ENCODE data around the gene MDP1. TPM values are rescaled to one million over a fixed set of nuclear protein-coding genes. Genes with fewer than 3 reads are reported as not detected.

Gene MDP1
- polyA plus RNA-seq, 1 of the 3 experiments (the other 2 are of a cell fraction), result 36.7 TPM

DNA sequence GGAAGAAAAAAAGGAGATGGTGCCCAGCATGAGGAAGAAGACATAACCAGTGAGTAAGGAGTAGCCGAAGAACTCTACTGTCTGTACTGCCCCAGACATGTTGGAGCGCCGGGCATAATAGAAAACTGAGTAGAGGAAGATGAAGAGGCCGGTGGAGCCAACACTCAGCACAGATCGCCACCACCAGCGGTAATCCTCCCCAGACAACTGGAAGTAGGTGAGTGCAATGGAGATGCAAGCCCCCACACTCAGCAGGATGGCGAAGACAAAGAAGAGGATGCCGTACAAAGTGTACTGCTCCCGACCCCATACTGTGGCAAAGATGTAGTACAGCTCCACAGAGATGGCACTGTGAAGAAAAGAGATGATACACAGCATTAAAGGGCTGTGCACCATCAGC lies 26.4 kb downstream of the MDP1 start (continued):
- TF ChIP-seq, protein P1, sequence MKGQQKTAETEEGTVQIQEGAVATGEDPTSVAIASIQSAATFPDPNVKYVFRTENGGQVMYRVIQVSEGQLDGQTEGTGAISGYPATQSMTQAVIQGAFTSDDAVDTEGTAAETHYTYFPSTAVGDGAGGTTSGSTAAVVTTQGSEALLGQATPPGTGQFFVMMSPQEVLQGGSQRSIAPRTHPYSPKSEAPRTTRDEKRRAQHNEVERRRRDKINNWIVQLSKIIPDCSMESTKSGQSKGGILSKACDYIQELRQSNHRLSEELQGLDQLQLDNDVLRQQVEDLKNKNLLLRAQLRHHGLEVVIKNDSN (IDR thresholded peaks at IDR 0.05; ENCODE audit: borderline replicate concordance, low read depth), result no peak
- no peak for TF ChIP-seq EZH2phosphoT487 (IDR thresholded peaks at IDR 0.05; ENCODE audit: borderline replicate concordance, low read depth)

DNA sequence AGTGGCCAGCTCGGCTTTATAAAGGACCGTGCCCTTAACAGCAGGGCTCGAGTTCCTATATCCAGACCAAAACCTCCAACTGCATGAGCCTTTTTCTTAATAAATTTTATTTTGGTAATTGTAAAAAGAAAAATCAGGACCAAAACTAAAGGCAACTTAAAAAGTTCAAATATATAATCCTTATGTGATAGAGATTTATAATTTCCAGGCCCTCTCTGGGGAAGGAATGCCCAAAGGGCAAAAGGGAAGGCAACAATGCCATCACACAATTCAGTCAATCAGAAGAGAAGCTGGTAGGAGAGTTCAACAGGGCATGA lies 26.8 kb downstream of the MDP1 start:
- 0% methylated on average over 3 of the region's 3 CpGs for WGBS (ENCODE audit: low lambda C conversion rate)

DNA sequence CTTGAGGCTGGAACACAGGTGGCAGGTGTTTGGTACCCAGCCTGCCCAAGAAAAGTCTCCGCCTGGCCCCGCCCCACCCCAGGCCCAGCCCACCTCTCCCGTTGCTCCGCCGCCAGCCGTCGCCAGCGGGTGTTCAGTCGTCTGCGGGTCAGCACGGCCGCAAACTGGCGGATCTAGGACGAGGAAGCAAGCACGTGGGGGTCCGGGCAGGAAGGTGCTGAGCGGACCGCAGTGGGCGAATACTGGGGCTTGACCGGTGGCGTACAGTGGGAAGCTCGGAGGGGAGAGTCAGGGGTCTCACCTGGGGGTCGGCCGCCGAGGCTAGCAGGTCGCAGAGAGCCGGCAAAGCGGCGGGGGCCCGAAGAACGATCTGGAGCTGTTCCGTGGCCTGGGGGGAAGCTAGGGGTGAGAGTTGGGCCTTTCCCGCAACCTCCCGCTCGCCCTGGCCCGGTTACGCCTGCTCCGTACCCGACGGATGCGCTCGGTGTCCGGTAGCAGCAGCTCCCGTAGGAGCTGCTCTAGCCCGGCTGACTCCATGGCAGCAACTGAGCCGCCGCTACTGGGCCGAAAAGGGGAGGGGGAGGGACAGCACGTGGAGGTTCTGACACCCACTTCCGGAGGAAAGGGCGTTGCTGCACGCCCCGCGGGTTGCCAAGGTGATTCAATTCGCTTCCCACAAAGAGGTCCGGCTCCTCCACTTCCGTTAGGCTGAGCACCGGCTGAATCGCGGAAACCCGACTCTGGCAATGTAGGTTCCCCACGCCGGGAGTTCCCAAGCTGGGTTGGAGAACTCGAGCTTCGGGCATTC lies 27.4 kb downstream of the MDP1 start, which contains the start of gene IPO4:
TSS of gene IPO4 (minus strand) at position 566 of the 808 bp plus-strand sequence. CDS start at position 537, 29 bp downstream.
- peak within 1 kb of the TSS; percentile 72 to 89 for H3K27ac ChIP-seq (ENCODE audit: low read depth in 2 of 2, low read length in 1 of 2)
- H3K4me3 ChIP-seq (ENCODE audit: low read depth in 2 of 2, low read length in 1 of 2), result peak within 1 kb of the TSS; percentile 88 to 96
- no peaks in the 10 kb centered on the region for H4K20me1 ChIP-seq (ENCODE audit: insufficient read depth)
- H3K9ac ChIP-seq, result peak within 1 kb of the TSS; percentile 76
- H3F3A ChIP-seq (replicated peaks; ENCODE audit: insufficient read depth), result peaks cover 13% of the 10 kb centered on the region
- peak within 1 kb of the TSS; percentile 98 for H3K4me2 ChIP-seq
- DNase-seq, result peak; percentile 97
- peak within 1 kb of the TSS; percentile 82 for H2AFZ ChIP-seq (ENCODE audit: low read depth)
- POLR2A ChIA-PET, result interaction anchor here (0.6 to 3.2 kb wide), 12 partner anchors 8 to 1299 kb away, joined by 3 to 10 read pairs (median 5); partner anchors contain the start of genes CHMP4A, CIDEB, EMC9 and IRF9
- peaks cover 35 to 64% of the 10 kb centered on the region in 2 experiments for H3K36me3 ChIP-seq (replicated peaks in 1 of 2; ENCODE audit: control insufficient read depth in 1 of 2, insufficient read depth in 2 of 2, low read length in 1 of 2)
- CTCF ChIA-PET, result interaction anchor here (0.8 to 2.6 kb wide), 8 partner anchors 27 to 243 kb away, joined by 3 to 14 read pairs (median 4); partner anchors contain the start of genes CIDEB, DCAF11, IRF9 and NRL
- no peaks in the 10 kb centered on the region for H3K27me3 ChIP-seq (ENCODE audit: insufficient read depth)
- H3K79me2 ChIP-seq (ENCODE audit: insufficient read depth), result peaks cover 41% of the 10 kb centered on the region
- peaks cover 9 to 21% of the 10 kb centered on the region in 2 experiments for H3K4me1 ChIP-seq (ENCODE audit: control insufficient read depth in 1 of 2, insufficient read depth in 2 of 2, low read depth in 1 of 2, low read length in 1 of 2)
- H3K9me2 ChIP-seq, result no peaks in the 10 kb centered on the region
- WGBS (ENCODE audit: low lambda C conversion rate), result 1% methylated on average over 50 of the region's 65 CpGs
- H3K9me3 ChIP-seq, result no peaks in the 10 kb centered on the region
- TF ChIP-seq, protein P2, sequence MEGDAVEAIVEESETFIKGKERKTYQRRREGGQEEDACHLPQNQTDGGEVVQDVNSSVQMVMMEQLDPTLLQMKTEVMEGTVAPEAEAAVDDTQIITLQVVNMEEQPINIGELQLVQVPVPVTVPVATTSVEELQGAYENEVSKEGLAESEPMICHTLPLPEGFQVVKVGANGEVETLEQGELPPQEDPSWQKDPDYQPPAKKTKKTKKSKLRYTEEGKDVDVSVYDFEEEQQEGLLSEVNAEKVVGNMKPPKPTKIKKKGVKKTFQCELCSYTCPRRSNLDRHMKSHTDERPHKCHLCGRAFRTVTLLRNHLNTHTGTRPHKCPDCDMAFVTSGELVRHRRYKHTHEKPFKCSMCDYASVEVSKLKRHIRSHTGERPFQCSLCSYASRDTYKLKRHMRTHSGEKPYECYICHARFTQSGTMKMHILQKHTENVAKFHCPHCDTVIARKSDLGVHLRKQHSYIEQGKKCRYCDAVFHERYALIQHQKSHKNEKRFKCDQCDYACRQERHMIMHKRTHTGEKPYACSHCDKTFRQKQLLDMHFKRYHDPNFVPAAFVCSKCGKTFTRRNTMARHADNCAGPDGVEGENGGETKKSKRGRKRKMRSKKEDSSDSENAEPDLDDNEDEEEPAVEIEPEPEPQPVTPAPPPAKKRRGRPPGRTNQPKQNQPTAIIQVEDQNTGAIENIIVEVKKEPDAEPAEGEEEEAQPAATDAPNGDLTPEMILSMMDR (IDR thresholded peaks at IDR 0.05), result no peak
- TF ChIP-seq, protein P3, sequence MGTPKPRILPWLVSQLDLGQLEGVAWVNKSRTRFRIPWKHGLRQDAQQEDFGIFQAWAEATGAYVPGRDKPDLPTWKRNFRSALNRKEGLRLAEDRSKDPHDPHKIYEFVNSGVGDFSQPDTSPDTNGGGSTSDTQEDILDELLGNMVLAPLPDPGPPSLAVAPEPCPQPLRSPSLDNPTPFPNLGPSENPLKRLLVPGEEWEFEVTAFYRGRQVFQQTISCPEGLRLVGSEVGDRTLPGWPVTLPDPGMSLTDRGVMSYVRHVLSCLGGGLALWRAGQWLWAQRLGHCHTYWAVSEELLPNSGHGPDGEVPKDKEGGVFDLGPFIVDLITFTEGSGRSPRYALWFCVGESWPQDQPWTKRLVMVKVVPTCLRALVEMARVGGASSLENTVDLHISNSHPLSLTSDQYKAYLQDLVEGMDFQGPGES (IDR thresholded peaks at IDR 0.05; ENCODE audit: low read depth, low read length), result peak; percentile 48; the same call in 1 of the 2 replicates
- TF ChIP-seq, protein P4, sequence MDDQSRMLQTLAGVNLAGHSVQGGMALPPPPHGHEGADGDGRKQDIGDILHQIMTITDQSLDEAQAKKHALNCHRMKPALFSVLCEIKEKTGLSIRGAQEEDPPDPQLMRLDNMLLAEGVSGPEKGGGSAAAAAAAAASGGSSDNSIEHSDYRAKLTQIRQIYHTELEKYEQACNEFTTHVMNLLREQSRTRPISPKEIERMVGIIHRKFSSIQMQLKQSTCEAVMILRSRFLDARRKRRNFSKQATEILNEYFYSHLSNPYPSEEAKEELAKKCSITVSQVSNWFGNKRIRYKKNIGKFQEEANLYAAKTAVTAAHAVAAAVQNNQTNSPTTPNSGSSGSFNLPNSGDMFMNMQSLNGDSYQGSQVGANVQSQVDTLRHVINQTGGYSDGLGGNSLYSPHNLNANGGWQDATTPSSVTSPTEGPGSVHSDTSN (IDR thresholded peaks at IDR 0.05), result peak; percentile 67
- TF ChIP-seq RFX5 (IDR thresholded peaks at IDR 0.05; ENCODE audit: low read length) (no peak; the same call in 1 of the 2 replicates), MEF2A (IDR thresholded peaks at IDR 0.05; ENCODE audit: borderline replicate concordance, low read depth) (no peak), FOXM1 (IDR thresholded peaks at IDR 0.05; ENCODE audit: low read depth) (no peak), NFIC (IDR thresholded peaks at IDR 0.05; ENCODE audit: borderline replicate concordance) (peak; percentile 37; the same call in 1 of the 2 replicates), EZH2phosphoT487 (IDR thresholded peaks at IDR 0.05; ENCODE audit: borderline replicate concordance, low read depth) (no peak), GABPA (IDR thresholded peaks at IDR 0.05; ENCODE audit: low read depth) (peak; percentile 97), SMC3 (IDR thresholded peaks at IDR 0.05; ENCODE audit: low read depth, low read length) (no peak), MXI1 (IDR thresholded peaks at IDR 0.05; ENCODE audit: low read depth, low read length) (peak; percentile 100), TAF1 (IDR thresholded peaks at IDR 0.05; ENCODE audit: borderline replicate concordance, low read depth, low read length) (peak; percentile 87), NRF1 (IDR thresholded peaks at IDR 0.05; ENCODE audit: low read depth, low read length) (no peak)

More for the DNA sequence above, 26.8 kb downstream of the MDP1 start:
- Histone ChIP-seq H4K20me1 (ENCODE audit: insufficient read depth) (no peaks in the 10 kb centered on the region), H3K79me2 (ENCODE audit: insufficient read depth) (peaks cover 46% of the 10 kb centered on the region), H3K27me3 (ENCODE audit: insufficient read depth) (no peaks in the 10 kb centered on the region), H3F3A (replicated peaks; ENCODE audit: insufficient read depth) (peaks cover 13% of the 10 kb centered on the region), H3K9ac (peak overlapping the region; percentile 57; the same call in 1 of the 2 replicates), H3K9me2 (no peaks in the 10 kb centered on the region), H2AFZ (ENCODE audit: low read depth) (peak overlapping the region; percentile 82), H3K9me3 (no peaks in the 10 kb centered on the region), H3K27ac (ENCODE audit: low read depth in 2 of 2, low read length in 1 of 2) (peak overlapping the region; percentile 72 to 82), H3K4me2 (peak overlapping the region; percentile 98), H3K4me1 (ENCODE audit: control insufficient read depth in 1 of 2, insufficient read depth in 2 of 2, low read depth in 1 of 2, low read length in 1 of 2) (peaks cover 9 to 21% of the 10 kb centered on the region in 2 experiments), H3K4me3 (ENCODE audit: low read depth in 2 of 2, low read length in 1 of 2) (peak overlapping the region; percentile 13 to 96; a peak in 3 of 4 replicates), H3K36me3 (replicated peaks in 1 of 2; ENCODE audit: control insufficient read depth in 1 of 2, insufficient read depth in 2 of 2, low read length in 1 of 2) (peaks cover 36 to 58% of the 10 kb centered on the region in 2 experiments)
- DNase-seq, result no peak
- TF ChIP-seq POLR2AphosphoS5 (IDR thresholded peaks at IDR 0.05; ENCODE audit: low read depth, low read length) (no peak; the same call in 1 of the 2 replicates), NFIC (IDR thresholded peaks at IDR 0.05; ENCODE audit: borderline replicate concordance) (0 out of 2 replicates have a peak, but pooled peaks have one; percentile 1)
- POLR2A ChIA-PET, result interaction anchor here (0.6 to 3.2 kb wide), 10 partner anchors 9 to 54 kb away, joined by 3 to 10 read pairs (median 5); partner anchors contain the start of genes CHMP4A, EMC9, IRF9 and PSME2
- CTCF ChIA-PET, result interaction anchor here (0.8 to 2.6 kb wide), 7 partner anchors 28 to 243 kb away, joined by 3 to 8 read pairs (median 4); partner anchors contain the start of genes CIDEB, DCAF11, IRF9 and NRL

Measured in SK-N-SH (cell line).